Stimulated activated CD8-positive, alpha-beta memory T cell treated with anti-CD3 and anti-CD28 coated beads, Interleukin-4, amount 100 ng/mL, for 1 hour (primary cell): ENCODE measurements around the gene ARID3A.
"Not testable (repeated sequence)": the region's sequence is repeated elsewhere in the genome, so short reads cannot be mapped to it uniquely, and the experiment has no call there.

Experiments used
- DNase-seq, 2 donors: peaks; one replicate each; pipeline ENCODE4 v3.0.0-alpha.2; 2020; ENCODE audit warnings: low read depth in 2 of 2, low spot score in 1 of 2

The ARID3A gene

DNA sequence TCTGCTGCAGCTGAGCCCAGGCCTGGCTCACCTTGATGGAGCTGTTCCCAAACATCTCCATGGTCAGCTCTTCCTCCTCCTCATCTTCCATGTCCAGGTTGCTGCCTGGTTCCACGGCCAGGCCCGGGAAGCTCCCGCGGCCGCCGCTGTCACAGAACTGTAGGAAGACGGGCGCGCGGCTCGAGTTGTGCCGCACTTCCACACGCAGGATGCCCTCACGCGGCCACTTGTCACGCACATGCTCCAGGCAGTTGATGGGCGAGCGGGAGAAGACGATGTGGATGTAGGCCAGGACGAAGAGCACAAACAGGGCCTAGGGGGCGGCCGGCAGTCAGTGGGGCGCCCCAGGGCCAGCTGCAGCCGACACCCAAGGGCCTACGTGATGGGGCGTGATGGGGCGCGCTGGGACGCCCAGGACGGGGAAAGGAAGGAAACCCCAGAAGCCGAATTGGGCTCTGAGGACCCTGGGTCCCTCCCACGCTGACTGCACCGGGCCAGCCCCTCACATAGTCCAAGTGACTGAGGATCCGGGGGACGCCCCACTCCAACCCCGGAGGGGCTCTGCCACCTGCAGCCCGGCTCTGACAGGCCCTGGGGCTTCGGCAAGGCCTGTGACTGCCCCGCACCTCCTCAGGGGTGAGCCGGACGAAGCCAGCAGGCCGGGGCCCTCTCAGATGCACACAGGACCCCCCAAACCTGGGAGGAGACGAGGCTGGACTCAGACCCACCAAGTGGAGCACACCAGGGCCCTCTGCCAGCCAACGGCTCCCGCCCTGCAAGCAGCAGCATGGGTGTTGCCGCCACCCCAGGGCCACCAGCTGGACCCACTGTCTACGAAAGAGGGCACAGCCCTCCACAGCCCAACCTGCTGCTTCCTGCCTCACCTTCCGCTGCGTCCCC lies 88.6 kb downstream of the ARID3A start:
- no peak for DNase-seq

GRCh38 chr19:1015061-1015781 lies 89.4 kb downstream of the ARID3A start:
- DNase-seq, result no peak

- no peak for DNase-seq
Measured at GRCh38 chr19:1015782-1016646, 90.2 kb downstream of the ARID3A start.

DNA sequence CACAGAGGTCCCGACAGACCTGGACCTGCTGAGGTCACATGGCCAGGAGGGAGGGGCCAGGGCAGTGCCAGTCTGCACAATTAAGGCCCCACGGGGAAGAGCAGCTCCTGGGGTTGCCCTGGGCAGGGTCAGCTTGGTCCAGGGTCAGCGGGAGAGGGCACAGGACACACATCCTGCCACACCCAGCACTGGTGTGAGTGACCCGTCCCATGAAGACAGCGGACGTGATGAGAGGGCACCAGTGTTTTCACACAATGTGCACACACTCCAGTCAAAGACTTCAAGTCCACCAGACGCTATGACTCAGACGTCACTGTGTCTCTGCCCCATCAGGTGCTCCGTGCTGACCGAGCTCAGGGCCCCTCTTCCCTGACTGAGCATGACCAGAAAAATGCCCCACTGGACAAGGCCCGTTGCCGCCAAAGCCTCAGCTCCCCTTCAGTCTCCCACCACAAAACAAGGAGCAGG lies 90.8 kb downstream of the ARID3A start:
- no peak for DNase-seq

DNA sequence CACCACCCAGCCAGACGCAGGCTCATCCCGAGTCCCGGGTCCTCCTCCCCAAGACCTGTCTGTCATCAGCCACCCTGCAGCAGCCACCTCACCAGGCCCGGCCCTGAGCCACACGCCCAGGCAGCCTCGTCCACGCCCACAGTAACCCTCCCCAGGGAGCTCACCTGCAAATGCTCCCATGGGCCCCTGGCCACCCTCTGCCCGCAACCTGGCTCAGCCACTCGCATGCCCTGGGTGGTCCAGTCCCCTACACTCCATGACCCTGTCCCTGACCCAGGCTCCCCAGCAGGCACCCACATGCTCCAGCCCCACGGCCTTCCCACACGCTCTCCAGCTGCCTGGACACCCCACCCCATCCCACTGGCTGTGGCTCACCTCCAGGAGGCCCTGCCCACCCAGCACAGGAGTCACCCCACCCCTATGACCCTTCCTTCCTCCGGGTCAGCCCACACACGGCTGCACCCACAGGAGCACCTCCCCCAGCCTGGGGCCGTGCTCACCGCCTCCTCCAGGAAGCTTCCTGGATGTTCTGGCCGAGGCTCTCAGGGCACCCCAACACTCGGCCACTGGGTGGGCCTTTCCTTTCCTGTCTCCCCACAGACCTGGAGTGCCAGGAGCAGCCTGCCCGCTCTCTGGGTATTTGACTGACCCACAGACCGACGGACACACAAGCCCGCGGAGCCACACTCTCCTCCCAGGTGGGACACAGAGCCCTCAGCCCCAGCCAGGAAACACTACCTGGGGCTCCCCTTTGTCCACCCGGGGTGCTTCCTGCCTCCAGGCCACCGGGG lies 91.5 kb downstream of the ARID3A start:
- DNase-seq, result no peak

GRCh38 chr19:1017906-1018305 lies 92.1 kb downstream of the ARID3A start:
- DNase-seq, result no peak

- DNase-seq, result no peak
Measured at GRCh38 chr19:1018393-1018792, 92.6 kb downstream of the ARID3A start.

DNA sequence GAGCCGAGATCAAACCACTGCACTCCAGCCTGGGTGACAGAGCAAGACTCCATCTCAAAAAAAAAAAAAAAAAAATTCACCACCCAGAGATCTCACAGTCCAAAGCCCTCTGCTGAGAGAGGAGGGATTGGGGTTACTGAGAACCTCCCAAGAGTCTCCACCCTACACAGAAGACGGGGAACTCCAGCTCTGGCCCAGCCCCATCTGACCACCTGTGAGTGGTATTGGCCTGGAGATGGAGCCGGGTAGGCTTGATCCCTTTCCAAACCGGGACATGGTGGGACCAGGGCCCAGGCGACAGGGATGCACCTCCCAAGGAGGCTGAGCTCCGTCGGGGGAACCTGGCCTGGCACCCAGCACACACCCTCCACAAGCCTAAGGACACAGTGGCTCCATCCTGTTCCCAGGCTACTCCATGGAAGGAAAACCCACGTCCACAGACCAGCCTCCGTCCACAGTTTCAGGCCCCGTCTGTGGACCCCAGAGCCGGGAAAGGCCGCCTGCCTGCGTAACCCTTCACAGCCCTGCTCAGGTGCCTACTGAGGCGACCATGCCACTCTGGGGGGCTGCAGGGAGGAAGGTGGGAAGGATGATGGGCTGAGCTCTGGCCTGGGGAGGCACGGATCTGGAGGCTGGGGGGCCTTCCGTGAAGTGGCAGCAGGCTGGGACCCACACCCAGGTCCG lies 93.2 kb downstream of the ARID3A start:
- no peak for DNase-seq

GRCh38 chr19:1019616-1019961 lies 93.8 kb downstream of the ARID3A start:
- no peak for DNase-seq

DNA sequence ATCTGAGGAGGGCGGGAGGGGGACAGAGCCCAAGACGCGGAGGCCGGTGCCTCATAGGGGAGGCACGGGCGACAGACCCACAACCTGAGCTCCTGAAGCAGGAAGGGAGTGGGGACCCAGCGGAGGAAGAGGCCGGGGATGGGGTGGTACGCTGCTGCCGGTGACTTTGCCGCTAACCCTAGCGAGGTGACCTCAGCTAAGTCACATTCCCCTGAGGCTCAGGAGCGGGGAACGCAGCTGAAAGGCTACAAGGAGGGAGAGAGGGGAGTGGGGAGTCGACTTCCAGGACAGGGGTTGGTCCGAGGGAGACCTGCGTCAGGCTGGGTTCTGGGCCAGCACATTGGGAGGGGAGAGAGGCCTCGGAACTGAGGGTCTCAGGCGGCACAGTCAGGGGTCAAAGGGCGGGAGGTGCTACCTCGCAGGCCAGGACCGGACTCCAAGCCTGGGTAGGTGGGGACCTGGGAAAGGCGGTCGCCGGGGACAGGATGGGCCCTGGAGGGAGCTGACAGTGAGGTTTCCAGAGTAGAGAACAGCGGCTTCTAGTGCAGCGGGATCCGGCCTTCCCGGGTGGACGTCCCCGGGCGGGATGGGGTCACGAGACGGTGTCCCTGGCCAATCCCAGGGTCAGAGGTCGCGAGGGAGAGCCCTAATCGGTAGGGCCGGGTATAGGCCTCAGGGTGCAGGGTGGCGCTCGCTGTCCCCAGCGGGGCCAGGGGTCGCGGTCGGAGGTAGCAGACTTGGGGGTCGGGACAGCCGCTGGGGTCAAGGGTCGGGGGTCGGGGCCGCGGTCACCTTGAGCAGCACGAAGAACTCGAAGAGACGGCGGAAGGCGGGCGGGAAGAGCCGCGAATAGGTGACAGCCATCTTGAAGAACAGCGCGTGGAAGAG lies 94.4 kb downstream of the ARID3A start:
- DNase-seq, result no peak

- DNase-seq, result peak; percentile 95 to 96
Measured at GRCh38 chr19:1020868-1021425, 95.1 kb downstream of the ARID3A start, which contains the start of gene TMEM259. TMEM259 (minus strand) TSS chr19:1021123; CDS start chr19:1020996, 127 bp downstream.

- DNase-seq, result not testable (repeated sequence)
Measured at GRCh38 chr19:1023883-1024188, 98.0 kb downstream of the ARID3A start.

DNA sequence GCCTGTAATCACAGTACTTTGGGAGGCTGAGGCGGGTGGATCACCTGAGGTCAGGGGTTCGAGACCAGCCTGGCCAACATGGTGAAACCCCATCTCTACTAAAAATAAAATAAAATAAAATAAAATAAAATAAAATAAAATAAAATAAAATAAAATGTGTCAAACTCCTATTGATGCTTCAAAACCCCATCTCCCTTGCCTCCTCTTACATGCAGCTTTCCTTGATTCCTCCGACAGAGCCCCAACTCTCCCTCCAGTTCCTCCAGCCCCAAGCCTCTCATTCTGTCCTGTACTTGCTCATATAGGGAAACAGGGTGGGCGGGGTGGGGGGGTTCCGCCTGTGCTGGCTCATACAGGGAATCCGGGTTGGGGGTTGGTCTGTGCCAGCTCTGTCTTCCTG lies 99.2 kb downstream of the ARID3A start:
- not testable (repeated sequence) for DNase-seq
